Kasumi-1 (cell line): ENCODE data around the gene CHL1.
"Not testable (repeated sequence)": the region's sequence is repeated elsewhere in the genome, so short reads cannot be mapped to it uniquely, and the experiment has no call there.

ENCODE experiments used
- DNase-seq, 2 experiments: peaks; one replicate each; lab custom pipeline; 2025; lab: John Stamatoyannopoulos, UW

CHL1 gene

DNA sequence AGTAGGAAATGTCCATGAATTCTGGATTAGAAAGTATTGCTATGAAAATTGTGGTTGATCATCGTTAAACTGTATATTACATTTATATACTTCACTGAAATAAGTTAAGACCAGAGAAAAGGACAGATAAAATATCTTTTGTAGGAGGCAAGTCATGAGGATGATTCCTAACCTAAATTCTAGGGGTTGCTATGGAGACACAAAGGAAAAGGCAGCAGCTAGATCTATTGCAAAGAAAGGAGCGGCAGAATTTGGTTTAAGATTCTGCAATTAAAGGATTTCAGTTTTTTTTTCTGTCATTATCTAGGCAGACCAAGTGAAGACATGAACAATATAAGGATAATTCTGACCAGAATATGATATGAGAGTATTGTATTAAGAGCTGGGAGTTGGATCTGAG is 136.1 kb downstream of the CHL1 start:
- no peak for DNase-seq

DNA sequence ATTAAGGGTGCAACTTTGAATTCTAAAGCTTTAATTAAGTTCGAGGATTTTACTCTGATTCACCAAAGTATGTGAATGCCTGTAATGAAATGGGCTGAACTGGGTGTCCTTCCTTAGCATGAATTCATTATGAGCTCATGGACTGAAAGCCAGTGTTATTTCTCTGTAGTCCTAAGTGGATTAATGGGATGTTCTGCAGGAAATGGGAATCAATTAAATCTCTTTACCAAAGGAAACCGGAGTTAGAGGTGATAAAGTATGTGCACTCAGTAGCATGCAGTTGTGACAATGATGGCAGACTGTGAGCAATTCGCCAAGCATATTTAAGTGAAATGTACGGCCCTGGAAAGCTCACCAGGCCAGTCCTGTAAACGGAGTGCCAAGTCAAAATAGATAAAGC is 138.7 kb downstream of the CHL1 start:
- no peak for DNase-seq

DNA sequence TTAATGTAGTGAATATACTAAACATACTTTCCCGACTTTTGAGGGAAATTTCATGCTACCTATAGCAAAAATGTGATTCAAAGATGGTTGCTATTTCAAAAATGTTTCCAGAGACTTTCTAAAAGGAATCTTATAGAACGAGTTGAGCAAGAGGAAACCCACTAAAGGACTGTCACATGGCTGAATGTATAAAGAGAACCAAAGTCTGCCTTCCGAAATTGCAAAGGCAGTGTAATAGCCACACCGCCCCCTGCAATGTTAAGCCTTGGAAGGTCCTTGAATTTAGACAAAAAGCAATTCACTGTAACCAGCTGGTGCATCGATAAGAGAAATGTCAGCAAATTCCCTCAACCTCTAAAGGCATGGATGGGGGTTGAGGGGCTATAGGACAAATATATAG is 142.8 kb downstream of the CHL1 start:
- no peak for DNase-seq

DNA sequence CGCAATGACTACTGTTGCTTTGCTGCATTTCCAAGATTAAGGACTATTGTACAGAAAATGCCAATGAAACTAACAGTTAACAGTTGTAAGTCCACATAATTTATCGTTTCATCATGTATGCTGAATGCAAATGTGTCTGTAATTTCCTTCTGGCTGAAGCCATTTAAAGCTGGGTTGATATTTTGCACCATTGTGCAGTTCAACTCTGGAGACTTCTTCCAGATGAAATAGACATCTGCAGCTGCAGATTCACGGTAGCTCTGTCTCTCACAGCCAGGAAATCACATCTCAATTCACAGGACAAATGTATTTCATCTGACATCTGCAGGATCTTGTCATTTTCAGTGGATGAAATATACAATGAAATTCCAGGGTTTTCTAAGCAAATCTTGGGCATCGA is 145.4 kb downstream of the CHL1 start:
- no peak for DNase-seq

DNA sequence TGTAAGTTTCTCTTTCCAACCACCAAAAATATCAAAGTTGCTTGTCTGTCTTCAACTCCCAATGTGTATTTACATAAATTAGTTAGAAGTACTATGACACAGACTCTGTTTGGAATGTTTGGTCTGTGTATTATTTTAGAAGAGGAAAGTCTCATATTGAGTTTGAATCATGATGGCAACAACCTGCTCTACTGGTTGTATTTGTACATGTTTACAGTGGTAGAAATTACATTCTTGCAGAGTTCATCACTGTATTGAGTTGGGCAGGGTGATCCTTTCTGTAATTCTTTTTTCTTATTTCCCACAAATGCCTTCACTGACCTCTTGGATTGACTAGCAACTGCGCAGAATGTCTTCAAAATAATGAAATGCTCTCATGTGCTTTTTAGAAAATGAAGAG is 149.6 kb downstream of the CHL1 start:
- DNase-seq = no peak

DNA sequence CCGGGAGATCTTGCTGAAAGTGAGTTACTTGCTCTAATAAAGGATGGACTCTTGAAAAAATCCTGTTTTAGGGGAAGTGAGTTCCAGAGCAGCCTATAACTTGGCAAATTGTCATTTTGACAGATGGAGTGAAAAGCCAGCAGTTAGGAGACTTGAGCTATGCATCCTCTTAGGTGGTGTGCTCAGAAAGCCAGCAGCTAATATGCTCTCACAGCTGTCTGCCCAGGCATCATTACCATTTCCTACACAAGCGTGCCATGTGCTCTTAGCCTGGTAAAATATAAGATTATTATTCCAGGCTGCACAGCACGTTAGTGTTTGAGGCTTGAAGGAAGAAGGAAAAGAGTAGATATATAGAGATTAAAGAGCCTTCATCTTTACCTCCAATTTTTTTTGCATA is 151.0 kb downstream of the CHL1 start:
- DNase-seq = no peak

DNA sequence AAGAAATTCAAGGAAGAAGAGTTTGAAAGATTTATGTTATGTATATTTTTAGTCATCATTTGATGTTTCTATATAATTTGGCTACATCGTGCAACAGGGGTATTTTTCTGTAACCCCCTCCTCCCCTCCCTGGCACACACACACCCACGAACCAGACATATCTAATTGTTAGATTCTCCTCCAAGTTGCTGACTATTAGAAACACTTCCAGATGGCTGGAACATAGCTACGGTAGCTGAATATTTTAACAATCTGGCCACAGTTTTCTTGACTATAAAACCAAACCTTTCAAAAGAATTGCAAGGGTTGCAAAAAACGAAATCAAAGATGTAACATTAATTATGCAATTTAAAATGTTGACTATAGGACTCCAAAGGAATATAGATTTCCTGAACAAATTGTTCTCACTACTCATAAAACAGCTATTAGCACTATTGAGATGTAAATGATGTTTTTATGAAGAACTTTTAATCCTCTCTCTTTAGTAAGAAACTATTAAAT is 154.4 kb downstream of the CHL1 start:
- DNase-seq = no peak

DNA sequence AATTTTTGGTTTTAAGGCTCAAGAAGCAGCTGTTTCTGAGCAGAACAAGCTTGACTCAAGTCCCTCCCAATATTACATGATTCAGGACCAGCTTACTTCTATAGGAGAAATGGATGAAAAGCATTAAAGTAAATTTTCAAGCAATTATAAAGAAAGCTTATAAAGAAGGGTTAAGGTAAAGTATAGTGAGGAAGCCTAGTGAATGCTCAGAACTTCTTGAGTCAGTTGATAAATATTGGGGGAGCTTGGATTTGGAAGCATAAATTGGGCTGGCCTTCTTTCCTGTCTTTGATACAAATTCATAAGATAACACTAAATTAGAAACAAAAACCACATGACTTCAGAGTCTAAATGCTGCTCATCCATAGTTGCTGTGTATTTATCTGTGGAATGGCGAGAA is 156.0 kb downstream of the CHL1 start:
- DNase-seq = peak in 1 of 2 experiments; percentile 22

DNA sequence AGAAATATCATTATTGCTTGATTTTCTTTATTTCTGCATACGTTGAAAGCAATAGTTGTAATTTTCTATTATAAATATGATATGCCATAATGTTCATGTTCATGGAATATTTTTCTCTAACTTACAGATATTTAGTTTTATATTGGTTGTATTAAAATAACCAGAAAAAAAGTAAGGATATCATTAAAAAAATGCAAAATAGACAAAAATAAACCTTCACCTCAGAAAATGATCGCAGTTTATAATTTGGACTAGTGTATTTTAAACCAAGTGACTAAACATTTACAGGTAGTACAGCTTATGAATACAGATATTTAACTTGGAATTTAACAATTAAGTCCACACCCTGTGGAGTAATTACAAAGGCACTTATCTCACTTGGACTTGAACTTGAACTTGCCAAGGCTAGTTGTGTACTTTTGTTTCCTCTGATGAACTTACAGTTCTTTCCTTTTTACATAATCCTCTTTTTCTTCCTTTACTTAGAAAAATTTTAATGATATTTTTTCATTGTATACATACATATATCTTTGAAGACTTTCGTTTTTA is 156.7 kb downstream of the CHL1 start:
- DNase-seq = no peak

DNA sequence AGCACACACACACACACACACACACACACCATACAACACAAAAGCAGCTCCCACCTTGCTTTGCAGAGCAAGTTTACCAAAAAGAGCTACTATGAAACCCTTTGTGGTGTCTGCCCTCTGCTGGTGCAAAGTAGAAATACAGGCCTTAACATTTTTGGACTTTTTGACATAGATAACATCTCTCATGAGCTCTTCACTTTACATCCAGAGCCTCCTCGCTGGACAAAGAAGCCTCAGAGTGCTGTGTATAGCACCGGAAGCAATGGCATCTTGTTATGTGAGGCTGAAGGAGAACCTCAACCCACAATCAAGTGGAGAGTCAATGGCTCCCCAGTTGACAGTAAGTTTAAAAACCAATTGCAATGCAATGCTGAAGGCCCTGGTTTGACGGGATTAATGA is 157.9 kb downstream of the CHL1 start:
- peak; percentile 67 to 83 for DNase-seq

DNA sequence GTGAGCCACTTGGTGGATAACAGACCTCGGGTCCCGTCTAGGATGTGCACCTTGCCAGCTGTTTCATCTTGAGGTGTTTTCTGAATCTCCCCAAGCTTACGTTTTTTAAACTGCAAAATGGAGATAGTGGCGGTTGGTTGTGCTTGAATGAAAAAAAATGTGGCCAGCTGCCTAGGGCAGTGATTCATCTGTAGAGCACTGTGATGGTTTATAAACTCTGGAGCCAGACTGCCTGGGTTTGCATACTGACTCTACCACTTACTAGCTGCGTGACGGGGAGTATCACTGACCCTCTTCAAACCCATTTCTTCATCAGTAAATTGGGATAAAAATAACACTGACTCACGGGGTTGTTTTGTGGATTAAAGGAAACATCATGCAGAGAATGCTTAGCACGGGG is 159.1 kb downstream of the CHL1 start:
- DNase-seq = no peak

DNA sequence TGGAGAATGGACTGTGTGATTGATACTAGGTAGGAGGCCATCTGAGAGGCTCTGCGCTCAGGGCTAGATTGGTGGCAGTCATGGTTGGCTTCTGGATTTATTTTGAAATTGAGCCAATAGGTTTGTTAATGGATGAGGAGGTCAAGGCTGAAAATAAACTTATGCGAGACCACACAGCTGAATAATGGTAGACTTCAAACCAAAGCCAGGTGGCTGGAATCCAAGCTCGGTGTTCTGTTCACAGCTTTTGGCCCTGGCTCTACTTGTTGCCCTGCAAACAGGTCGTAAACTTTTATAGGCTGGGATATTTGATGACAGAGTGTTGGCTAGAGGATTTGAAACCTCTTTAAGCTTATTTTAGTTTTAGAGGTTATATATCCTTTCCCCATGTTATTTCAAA is 160.4 kb downstream of the CHL1 start:
- DNase-seq = no peak

DNA sequence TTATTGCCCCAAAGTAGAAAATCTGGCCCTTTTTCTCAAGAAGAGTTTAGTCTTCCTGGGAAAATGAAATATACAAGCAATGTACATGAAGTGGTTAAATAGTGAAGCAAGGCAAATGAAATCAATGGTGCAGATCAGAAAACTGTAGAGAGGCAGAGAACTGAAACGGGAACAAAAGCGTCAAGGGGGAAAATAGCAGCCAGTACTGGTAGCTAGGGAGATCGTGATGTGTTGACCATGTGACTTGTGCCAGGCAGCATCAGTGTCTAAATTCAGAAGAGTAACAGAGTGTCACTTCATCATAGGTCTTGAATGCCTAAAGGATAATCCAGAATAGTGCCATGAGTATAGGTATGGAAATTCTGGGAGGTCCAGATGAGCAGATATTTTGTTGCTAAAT is 163.1 kb downstream of the CHL1 start:
- no peak for DNase-seq

DNA sequence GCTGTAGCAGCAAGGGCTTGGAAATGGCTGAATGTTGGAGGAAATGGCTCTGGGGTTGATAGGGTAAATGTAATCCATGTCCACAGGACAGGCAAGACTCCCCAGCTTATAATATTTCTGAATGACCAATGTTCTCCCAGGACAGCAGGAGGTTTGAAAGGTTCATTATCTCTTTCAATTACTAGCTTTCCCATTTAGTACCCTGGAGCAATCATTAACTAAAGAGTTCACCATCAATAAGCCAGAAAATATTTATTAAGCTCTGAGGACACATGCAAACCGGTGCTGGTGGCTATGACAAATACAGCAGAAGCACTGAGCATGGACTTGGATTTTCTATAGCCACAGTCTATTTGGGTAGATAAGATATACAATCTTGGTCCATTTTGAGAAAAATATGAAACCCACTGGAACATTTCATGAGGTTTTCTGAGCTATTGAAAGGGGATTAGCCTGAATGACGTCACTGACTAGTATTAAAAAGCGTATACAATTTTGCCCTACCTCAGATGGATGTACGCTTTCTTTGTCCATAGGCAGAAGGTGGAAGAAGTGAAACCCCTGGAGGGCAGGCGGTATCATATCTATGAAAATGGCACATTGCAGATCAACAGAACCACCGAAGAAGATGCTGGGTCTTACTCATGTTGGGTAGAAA is 166.2 kb downstream of the CHL1 start:
- DNase-seq = no peak

DNA sequence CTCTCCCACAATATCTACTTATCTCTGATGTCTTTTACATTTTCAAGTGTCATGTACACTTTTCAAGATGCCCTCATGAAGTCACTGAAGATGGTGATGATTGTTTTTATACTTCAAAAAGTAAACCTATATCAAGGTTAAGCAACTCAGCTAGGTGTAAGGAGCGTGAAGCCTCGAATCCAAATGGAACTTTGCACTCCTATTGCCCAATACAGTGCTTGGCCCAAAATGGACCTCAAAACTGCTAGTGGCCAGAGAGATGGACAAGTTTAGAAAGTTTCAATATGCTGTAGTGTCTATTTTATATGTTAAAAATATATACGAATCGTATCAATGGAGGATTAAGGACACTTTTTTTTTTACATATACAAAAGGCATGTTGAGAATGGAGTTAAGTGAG is 167.7 kb downstream of the CHL1 start:
- DNase-seq = no peak

DNA sequence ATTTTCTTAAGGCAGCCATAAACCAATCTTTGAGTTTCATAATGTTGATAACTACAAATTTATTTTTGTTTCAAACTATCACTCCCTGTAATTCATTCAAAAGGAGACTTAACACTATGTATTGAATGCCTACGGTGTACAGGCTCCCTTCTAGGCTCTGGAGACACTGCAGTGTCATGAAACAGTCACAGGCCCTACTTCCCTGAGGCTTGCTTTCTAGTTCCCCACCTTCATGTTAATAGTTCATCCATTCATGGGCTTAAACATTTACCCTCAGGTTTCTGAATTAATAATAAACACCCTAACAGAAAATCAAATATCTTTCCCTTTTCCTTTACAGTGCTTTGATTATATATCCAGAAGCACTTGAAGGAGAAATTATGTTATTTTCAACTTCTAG is 168.7 kb downstream of the CHL1 start:
- DNase-seq = no peak

DNA sequence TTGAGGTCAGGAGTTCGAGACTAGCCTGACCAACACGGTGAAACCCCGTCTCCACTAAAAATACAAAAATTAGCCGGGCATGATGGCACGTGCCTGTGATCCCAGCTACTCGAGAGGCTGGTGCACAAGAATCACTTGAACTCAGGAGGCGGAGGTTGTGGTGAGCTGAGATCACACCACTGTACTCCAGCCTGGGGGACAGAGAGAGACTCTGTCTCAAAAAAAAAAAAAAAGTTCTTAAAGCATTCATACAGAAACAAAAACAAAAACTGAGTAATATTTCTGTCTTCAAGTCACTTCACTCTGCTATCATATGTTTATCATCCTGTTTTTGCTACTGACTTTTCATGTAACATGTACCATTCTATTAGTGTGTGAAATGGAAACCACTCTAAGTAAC is 169.7 kb downstream of the CHL1 start:
- not testable (repeated sequence) for DNase-seq

DNA sequence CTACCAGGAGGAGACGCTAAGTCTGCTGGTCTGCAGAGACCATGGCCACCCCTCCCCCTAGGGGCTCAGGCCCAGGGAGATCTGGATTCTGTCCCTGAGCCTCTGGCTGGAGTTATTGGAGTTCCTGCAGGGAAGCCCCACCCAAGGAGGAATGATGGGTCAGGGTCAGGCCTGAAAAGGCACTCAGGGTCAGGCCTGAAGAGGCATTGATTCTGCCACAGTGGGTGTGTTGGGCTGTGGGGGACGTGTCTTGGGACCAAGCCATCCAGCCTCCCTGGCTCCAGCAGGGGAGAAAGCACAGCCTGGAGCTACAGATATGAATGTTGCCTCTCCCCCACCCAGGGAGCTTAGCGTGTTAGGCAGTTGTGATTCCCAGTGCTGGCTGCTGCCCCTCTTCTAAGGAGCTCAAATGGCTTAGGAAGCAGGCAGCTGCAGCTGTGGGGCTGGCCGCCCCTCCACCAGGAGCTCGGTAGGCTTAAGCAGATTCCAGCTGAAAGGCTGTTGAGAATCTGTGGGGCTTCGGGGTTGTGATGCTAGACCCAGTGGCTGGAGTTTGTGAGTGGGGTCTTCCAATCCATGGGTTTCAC is 176.7 kb downstream of the CHL1 start:
- DNase-seq = no peak

DNA sequence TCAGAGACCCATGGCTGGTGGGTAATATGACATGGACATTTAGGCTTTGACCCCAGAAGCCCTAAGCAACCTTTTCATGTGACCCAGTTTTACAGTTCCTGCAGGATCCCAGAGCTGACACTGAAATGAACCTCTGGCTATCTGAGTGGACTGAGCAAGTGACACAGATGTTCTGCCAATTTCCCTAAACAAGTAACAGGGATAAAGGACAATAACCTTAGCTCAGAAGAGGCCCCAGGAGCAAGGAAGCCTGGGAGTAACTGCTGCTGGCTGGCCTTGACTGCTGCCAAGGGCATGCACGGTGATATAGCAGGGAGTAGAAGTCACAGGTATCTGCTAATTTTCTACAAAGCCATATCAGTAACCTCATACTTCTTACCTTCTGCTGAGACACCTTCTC is 177.9 kb downstream of the CHL1 start:
- no peak for DNase-seq

DNA sequence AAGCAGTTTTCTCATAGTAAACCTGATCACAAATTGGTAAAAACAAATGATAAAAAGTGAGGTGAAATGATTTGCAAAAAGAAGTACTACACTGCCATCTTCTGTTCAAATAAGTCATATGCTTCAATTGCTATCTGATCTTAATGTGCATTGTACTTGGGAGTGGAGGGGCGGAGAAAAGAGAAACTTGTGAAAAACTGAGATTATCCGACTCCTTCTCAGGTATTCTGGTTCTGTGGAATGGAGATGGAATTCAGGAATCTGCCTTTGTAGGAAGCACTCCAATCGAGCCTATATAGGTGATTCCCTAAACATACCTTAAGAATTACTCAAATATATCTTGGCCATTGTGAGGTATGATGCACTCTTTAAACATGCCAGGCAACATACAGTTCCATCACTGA is 180.6 kb downstream of the CHL1 start:
- peak; percentile 78 to 82 for DNase-seq

DNA sequence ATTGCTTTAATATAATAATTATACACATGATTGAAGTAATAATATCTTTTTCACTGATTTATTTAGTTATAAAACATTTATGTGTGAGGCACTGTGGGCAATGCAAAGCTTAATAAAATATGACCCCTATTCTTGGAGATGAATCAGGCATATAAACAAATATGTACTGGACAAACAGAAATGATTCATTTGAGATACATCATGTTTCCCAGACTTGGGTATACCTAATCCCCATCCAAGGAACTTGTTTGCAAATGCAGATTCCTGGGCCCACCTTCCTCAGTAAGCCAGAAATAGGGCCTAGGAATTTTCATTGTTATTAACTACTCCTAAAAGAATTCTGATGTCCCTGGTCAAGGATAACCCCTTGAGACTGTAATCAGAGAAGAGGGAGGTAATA is 184.2 kb downstream of the CHL1 start:
- DNase-seq = no peak

DNA sequence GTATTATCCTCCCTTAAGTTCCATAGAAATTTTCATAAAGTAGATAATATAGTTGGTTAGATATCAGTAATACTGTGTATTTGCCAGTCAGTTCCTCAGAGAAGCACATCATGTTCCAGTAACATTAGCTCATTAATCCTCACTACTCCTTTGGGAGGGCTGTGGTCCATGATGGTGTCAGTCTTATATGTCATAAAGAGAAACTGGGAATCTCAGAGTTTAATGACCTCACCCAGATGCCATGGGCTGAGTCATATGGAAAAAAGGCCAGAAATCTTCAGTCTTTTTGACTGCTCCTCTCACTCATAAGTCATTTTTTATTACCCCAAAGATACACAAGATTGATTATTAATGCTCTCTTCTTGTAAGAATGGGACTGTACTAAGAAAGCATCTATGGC is 188.6 kb downstream of the CHL1 start:
- no peak for DNase-seq

DNA sequence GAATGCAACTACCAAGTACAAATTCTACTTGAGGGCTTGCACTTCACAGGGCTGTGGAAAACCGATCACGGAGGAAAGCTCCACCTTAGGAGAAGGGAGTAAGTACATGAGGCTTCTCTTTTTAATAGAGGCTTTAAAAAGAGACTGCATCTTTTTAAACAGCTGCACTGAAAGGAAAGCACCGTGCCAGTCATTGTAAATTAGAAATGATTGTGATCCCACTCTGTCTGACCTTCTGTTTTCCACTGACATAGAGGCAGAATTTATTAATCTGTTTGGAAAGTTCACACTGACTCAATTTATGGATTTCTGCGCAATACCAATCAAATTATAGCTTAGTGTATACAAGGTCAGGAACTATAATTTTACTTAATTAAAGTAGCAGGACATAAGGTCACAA is 198.2 kb downstream of the CHL1 start:
- DNase-seq = no peak

DNA sequence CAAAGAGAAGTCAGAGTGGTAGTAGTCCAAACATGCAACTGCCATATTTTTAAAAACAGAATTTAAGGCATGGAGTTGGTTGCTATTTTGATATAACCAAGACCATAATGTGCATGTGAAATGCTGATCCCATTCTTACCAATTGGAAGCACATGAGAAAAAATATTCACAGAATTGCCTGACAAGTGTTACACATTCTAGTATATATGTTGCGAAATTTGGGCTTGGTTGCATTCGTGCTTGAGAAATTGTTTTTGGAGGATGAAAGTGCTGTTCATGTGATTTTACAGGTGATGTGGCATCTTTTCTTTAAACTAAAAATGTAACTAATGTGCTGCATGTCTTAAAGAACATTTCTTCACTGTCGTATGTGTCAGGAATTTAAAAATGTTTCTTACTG is 199.7 kb downstream of the CHL1 start:
- DNase-seq = no peak
